NCI-H345 treated with DMSO at 0.1 percent for 48 hours (cell line): Measurements from ENCODE around the gene MRC1.

ENCODE experiments used
- DNase-seq: peaks from one replicate; lab custom pipeline; 2025; ENCODE audit not compliant: unreplicated experiment; lab: John Stamatoyannopoulos, UW

Gene MRC1

DNA sequence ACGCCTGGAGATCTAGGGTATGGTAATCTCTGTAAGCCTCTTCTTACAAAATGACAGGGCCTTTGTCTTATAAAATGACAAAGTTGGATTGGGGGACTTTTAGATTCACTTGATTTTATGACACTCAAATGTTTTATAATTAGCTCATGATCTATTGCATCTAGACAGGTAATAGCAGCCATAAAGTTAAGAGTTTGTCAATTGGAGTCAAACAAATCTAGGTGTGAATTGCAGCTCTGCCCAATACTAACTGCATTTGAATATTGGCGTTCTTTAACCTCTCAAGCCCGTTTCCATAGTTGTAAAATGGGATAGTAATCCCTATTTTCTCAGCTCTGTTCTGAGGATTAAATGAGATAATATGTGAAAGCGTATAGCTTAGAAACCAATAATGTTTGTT is 14.1 kb upstream of the MRC1 start:
- no peak for DNase-seq

GRCh38 chr10:17795813-17796594 is 13.1 kb upstream of the MRC1 start:
- no peak for DNase-seq

- no peak for DNase-seq
Measured at GRCh38 chr10:17801507-17801906, 7.6 kb upstream of the MRC1 start.

DNA sequence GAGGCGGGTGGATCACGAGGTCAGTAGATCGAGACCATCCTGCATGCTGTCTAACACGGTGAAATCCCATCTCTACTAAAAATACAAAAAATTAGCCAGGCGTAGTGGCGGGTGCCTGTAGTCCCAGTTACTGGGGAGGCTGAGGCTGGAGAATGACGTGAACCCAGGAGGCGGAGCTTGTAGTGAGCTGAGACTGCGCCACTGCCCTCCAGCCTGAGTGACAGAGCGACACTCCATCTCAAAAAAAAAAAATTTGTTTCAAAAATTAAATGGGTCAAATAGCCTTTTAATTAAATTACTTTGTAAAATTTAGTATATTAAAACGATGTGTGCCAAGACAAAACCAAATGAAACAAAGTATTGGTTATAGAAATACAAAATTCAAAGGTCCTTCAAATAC is 6.8 kb upstream of the MRC1 start:
- no peak for DNase-seq

- DNase-seq, result no peak
Measured at GRCh38 chr10:17802976-17803375, 6.2 kb upstream of the MRC1 start.

DNA sequence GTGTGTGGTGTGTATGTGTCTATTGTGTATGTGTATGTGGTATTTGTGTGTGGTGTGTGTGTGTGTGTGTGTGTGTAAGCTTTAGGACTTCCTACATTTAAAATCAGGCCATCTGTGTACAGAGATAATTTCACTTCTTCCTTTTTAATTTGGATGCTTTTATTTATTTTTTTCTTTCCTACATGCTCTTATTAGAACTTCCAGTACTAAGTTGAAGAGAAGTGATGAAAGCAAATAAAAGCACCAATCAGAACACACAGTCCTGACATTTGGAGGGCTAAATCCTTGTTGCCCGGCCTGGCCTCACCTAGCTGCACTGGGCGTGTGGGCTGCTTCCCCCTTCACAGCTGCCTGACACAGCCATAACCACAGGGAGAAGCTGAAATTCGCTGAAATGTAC is 3.8 kb upstream of the MRC1 start:
- DNase-seq, result no peak

DNA sequence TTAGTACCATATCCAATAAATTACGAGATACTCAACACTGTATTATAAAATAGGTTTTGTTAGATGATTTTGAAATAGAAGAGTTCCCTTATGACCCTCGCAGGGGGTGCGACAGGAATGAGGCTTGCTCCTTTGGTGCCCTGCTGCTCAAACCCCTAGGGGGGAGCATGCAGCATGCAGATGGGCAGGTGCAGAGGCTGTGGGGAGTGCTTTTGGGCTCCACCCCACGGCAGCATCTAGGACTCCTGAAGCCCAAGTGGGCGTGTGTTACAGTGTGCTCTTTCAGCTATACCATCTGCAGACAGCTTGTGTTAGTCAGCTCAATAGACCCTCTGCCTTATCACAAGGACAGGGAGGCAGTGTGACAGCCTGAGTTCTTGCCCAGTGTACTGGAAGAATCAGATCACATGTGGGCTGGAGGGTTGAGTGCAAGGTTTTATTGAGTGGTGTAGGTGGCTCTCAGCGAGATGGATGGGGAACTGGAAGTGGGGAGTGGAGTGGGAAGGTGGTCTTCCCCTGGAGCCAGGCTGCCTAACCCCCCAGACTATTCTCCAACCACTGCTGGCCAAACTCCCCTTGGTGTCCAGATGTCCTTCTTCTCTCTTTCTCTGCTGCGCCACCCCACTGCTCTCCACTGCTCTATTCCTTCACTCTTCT is 3.1 kb upstream of the MRC1 start:
- no peak for DNase-seq

GRCh38 chr10:17811146-17811865 is 2.2 kb downstream of the MRC1 start:
- DNase-seq, result no peak

- no peak for DNase-seq
Measured at GRCh38 chr10:17814973-17815372, 5.8 kb downstream of the MRC1 start.

DNA sequence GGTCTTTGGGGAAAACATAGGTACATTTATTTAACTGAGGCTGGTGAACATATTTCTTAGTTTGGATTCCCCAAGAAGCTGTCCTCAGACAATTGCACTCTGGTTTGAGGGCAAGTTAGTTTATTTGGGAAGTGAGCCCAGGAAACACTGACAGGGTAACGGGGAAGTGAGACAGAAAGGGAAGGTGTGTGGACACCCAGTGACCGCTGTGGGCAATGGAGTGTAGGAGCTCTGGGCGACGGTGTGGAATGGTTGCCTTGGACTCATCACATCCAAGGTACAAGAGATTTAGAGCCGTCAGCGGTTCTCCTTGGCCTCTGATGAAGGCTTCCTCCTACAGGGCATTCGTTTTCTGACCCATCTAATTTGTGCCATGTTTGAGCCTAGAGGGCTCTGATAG is 7.1 kb downstream of the MRC1 start:
- no peak for DNase-seq

GRCh38 chr10:17817316-17817715 is 8.2 kb downstream of the MRC1 start:
- DNase-seq, result no peak

GRCh38 chr10:17817790-17818189 is 8.6 kb downstream of the MRC1 start:
- no peak for DNase-seq

- DNase-seq, result no peak
Measured at GRCh38 chr10:17819836-17820235, 10.7 kb downstream of the MRC1 start.

GRCh38 chr10:17820943-17821342 is 11.8 kb downstream of the MRC1 start:
- no peak for DNase-seq

DNA sequence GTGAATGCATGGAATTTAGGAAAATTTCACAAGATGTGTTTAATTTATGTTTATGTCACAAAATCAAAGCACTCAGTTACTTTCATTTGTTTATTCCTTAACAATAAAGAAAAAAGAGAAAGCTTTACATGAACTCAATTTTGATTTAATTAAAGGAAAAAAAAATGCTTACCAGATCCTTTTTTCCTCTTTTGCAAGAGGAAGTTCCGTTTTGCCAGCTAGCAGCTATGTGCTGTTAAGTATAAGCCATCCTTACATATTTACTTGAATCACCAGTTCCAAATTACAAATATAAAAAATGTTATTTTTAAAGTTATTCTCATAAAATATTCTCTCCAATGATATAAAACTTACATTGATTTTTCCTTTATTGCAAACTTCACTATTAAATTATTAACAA is 12.7 kb downstream of the MRC1 start:
- no peak for DNase-seq

GRCh38 chr10:17831341-17831740 is 22.2 kb downstream of the MRC1 start:
- DNase-seq, result no peak

DNA sequence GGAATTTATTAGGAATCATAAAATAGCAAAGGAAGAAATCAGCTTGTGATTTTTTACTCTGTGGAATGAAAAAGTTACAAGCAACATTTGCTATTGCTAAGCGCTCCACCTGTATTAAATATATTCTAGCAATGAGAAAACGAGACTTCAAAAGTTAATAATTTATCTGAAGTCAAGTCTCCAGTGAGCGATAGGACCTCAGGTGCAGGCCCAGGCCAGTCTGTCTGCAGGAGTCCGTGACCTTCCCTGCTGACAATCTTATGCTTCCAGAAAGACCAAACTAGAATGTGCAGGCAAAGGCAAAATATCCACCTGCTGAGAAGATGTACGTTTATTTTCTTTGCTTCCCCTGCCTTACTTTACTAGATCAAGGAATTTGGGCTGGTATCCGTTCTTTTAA is 22.7 kb downstream of the MRC1 start:
- no peak for DNase-seq

DNA sequence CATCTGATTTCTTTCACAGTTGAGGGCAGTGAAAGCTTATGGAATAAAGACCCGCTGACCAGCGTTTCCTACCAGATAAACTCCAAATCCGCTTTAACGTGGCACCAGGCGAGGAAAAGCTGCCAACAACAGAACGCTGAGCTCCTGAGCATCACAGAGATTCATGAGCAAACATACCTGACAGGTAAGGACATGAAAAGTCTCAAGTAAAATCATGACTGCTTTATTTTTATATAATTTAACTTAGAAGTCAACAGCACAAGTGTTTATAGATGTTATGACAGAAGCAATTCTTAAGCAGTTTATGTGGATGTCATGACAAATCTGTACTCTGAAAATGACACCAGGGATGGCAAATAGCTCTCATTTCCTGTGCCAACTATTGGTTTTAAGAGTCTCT is 24.5 kb downstream of the MRC1 start:
- no peak for DNase-seq

DNA sequence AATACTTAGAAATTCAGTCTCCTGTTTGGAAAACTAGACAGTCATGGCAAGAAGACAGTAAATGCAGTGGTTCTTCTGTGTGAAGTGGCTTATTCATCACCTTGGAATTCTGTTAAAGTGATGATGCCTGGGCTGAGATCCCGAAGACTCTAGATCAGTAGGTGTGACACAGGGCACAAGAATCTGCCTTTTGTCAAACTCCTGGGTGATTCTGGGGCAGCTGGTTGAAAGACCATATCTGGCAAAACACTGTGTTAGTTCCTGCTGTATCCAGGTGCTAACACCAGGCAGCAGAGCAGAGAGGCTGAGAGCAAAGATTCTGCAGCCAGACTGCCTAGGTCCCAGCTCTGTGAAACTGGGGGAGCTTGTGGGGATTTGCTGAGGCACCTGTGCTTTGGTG is 26.5 kb downstream of the MRC1 start:
- DNase-seq, result no peak

GRCh38 chr10:17836942-17837341 is 27.8 kb downstream of the MRC1 start:
- DNase-seq, result no peak

DNA sequence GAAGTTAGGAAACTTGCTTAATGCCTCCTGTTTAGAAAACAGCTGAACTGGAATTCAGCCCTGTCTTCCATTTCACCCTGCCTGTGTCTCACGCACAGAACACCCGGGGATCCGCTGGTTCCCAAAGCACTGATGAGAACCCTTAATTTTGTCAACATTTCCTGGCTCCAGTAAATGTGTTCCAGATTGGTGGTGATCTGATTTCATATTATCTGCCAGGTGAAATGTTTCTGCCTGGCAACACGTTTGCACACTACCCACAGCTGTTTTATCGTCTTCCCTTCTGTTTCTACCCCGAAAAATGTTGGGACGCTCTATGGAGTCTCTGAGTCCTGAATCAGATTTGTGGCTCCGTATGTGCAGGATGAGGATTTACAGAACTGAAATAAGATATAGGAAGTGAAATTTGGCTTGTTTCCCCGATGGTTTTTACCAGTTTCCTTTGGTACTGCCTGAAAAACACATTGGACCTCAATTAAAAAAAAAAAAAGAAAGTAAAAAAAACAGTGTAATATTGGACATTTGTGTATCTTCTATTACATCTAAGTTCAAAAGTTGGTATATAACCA is 29.0 kb downstream of the MRC1 start:
- no peak for DNase-seq

- DNase-seq, result no peak
Measured at GRCh38 chr10:17841050-17841449, 31.9 kb downstream of the MRC1 start.
